Body of pancreas (tissue), 4 donors: ENCODE results near the gene A4GNT.

Source experiments
- CTCF ChIP-seq, 7 experiments: fragments of 450-650 bp in 4 of 7; fragments of 200-600 bp in 3 of 7; sonication (generic) in 3 of 7; IDR thresholded peaks; one replicate each; pipeline ENCODE4 v1.5.1; 2016 to 2019; ENCODE audit warnings: antibody characterized with exemption in 7 of 7
- POLR2A ChIP-seq, 3 donors: fragments of 450-650 bp; IDR thresholded peaks; one replicate each; pipeline ENCODE4 v1.6.1; 2016; ENCODE audit warnings: antibody characterized with exemption in 3 of 3, mild to moderate bottlenecking in 2 of 3

- TF ChIP-seq POLR2A (IDR thresholded peaks at IDR 0.05) = no peak
- TF ChIP-seq CTCF (IDR thresholded peaks at IDR 0.05) = no peak
Observed at GRCh38 chr3:138173769-138174420, 41.7 kb upstream of the A4GNT start.
